GM12872 (cell line): ENCODE measurements around the gene MAGEA6.
"Not testable (repeated sequence)": the region's sequence is repeated elsewhere in the genome, so short reads cannot be mapped to it uniquely, and the experiment has no call there.

Source experiments
- TF ChIP-seq, protein P1 (sequence below): IDR thresholded peaks from 3 replicates; pipeline ENCODE4 v1.5.1; 2011; ENCODE audit warnings: low read depth, mild to moderate bottlenecking, low read length, moderate library complexity; ENCODE audit not compliant: insufficient read depth

MAGEA6 gene

DNA sequence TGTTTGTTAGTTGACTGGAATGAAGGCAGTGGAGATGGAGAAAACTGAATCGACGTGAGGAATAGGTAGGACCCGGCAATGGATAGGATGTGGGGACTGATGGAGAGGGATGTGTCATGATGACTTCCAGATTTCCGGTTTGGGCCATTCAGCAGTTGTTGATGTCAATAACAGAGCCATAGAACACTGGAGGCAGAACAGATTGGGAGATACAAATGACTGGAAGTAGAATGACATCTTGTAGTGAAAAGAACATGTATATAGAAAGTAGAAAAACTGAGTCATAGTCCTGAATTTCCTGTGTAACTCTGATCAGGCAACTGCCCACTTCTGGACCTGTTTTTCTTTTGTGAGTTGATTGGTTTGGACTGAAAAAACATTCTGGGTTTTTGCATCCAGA is 36.5 kb upstream of the MAGEA6 start:
- TF ChIP-seq, protein P1, sequence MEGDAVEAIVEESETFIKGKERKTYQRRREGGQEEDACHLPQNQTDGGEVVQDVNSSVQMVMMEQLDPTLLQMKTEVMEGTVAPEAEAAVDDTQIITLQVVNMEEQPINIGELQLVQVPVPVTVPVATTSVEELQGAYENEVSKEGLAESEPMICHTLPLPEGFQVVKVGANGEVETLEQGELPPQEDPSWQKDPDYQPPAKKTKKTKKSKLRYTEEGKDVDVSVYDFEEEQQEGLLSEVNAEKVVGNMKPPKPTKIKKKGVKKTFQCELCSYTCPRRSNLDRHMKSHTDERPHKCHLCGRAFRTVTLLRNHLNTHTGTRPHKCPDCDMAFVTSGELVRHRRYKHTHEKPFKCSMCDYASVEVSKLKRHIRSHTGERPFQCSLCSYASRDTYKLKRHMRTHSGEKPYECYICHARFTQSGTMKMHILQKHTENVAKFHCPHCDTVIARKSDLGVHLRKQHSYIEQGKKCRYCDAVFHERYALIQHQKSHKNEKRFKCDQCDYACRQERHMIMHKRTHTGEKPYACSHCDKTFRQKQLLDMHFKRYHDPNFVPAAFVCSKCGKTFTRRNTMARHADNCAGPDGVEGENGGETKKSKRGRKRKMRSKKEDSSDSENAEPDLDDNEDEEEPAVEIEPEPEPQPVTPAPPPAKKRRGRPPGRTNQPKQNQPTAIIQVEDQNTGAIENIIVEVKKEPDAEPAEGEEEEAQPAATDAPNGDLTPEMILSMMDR: no peak

GRCh38 chrX:152798945-152799344 is 29.5 kb upstream of the MAGEA6 start:
- TF ChIP-seq, protein P1: no peak

DNA sequence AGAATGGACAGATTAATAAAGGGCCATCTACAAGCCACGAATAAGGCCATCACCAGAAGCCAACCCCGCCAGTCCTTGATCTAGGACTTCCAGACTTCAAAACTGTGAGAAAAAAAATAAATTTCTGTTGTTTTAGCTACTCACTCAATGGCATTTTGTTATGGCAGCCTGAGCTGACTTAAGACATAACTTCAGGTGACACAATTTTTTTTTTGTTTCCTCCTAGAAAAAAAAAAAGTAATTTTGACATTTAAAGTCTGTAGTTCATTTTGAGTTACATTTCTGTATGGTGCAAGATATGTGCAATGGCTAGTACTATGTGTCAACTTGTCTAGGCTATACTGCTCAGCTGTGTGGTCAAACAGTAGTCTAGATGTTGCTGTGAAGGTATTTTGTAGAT is 10.6 kb downstream of the MAGEA6 start, which contains the start of gene CSAG3:
TSS of gene CSAG3 (plus strand) at position 301 of the 400 bp plus-strand sequence.
- TF ChIP-seq, protein P1: not testable (repeated sequence)

DNA sequence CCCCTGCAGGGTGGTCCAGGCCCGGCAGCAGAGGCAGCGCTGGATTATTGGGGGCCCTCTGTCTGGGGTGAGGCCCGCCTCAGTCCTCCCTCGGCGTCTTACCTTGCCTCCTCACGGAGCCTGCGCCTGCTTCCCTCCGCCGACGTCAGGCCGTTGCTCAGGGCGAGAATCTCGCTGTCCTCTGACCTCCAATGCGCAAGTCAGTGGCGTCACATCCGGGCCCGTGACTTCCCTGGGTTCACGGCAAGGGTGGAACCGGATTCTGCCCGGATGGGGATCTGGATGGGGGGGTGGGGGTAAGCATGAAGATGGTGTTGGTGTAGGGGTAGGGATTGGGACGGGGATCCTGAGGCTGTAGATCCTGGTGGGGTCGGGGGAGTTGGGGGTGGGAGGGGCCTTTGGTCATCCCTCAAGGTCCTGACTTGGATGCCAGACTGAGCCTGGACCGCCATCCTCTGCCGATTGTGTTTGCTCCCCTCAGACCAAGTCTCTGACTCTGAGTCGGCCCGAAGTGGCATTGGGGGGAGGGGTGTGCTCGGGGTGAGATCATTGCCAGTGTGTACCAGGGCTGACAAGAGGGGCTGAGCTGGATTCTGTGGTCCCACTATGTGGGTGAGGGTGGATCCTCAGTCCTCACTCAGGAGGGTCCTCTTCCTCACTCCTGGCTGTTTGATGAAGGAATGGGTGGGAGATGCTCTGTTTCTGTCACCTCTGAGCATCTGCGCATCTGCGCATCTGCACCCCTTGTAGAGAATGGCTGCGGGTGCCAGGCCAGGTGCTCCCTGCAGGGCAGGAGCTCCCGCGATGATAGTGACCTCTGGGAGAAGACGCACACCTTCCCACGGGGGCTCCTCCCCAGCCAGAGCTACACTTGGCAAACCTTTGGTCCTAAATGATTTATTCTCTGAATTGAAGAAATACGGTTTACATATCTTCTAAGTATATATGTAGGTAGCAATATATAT is 15.5 kb downstream of the MAGEA6 start, which contains the start of gene MAGEA2:
TSS of gene MAGEA2 (minus strand) at position 157 of the 965 bp plus-strand sequence. CDS start 2,479 bp downstream, outside the sequence.
- TF ChIP-seq, protein P1: not testable (repeated sequence)

DNA sequence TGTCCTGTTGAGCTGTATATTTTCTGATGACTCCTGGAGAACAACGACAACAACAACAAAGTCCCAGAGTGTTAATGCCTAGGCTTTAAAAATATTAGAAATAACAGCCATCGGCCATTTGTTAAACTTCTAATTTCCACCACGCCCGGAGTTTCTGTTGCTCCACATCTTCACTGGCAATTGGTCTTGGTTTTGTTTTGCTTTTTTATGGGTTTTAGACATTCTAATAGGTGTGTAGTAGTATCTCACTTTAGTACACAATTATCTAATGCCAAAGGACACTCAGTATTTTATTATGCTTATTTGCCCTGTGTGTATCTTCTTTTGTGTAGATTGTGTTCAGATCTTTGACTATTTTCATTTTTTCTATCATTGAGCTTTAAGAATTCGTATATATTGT is 30.9 kb downstream of the MAGEA6 start:
- TF ChIP-seq, protein P1: no peak

GRCh38 chrX:152735860-152736511 is 33.5 kb downstream of the MAGEA6 start:
- TF ChIP-seq, protein P1: no peak

- TF ChIP-seq, protein P1: no peak
Observed at GRCh38 chrX:152735101-152735500, 34.4 kb downstream of the MAGEA6 start.
